ENCODE results near the gene GOLGB1.
"Not testable (repeated sequence)": the region's sequence is repeated elsewhere in the genome, so short reads cannot be mapped to it uniquely, and the experiment has no call there.

GOLGB1 gene

DNA sequence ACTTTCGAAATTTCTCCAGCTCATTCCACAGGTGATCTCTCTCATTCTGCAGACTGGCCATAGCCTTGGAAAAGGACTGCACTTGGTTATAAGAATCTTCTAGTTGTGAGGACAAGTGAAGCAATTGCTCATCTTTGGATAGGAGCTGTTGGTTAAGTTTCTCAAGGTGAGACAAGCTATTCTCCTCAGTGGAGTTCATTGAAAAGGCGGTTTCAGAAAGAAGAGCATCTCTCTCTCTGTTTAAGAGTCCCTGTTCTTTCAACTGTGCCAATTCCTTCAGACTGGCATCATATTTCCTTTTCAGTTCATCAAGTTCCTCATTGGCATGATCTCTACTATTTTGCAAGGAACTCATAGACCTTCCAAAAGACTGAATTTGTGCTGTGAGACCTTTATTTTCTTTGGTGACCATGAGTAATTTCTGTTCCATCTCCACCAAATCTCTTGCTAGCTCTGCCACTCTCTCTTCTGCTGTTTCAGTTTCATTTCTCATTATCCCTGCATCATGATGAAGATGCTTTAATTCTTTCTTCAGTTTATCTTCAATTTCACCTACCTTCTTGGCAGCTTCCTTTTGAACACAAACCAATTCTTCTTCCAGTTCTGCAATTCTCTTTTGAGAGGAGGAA lies 58.6 kb downstream of the GOLGB1 start (continued):
- TF ChIP-seq, protein P1, sequence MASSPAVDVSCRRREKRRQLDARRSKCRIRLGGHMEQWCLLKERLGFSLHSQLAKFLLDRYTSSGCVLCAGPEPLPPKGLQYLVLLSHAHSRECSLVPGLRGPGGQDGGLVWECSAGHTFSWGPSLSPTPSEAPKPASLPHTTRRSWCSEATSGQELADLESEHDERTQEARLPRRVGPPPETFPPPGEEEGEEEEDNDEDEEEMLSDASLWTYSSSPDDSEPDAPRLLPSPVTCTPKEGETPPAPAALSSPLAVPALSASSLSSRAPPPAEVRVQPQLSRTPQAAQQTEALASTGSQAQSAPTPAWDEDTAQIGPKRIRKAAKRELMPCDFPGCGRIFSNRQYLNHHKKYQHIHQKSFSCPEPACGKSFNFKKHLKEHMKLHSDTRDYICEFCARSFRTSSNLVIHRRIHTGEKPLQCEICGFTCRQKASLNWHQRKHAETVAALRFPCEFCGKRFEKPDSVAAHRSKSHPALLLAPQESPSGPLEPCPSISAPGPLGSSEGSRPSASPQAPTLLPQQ (tag by site-specific recombination; IDR thresholded peaks at IDR 0.05): no peak
- TF ChIP-seq GLI2 (tag by site-specific recombination; IDR thresholded peaks at IDR 0.05; ENCODE audit: borderline replicate concordance, low read depth) (no peak), ZNF792 (tag by site-specific recombination; IDR thresholded peaks at IDR 0.05) (no peak)

GRCh38 chr3:121688747-121689146 lies 60.8 kb downstream of the GOLGB1 start:
- peaks cover 14 to 67% of the 10 kb centered on the region in 2 experiments; a peak in 2 of 3 replicates for H3K36me3 ChIP-seq (ENCODE audit: control insufficient read depth in 2 of 2, insufficient read depth in 1 of 2, low read length in 2 of 2)
- POLR2A ChIA-PET; H3K9me3 ChIP-seq (ENCODE audit: control insufficient read depth, insufficient read depth, low read depth, low read length); H3K4me3 ChIP-seq (ENCODE audit: low read depth, low read length); H3K4me1 ChIP-seq (ENCODE audit: control insufficient read depth, insufficient read depth, low read length); CTCF ChIA-PET; H3K27ac ChIP-seq (ENCODE audit: extremely low read depth, low read depth, low read length): not testable (repeated sequence)

GRCh38 chr3:121681792-121682191 lies 67.7 kb downstream of the GOLGB1 start:
- Histone ChIP-seq H3K27ac (ENCODE audit: extremely low read depth, low read depth, low read length) (no peak overlapping the region), H3K36me3 (ENCODE audit: control insufficient read depth in 2 of 2, insufficient read depth in 1 of 2, low read length in 2 of 2) (peaks cover 1 to 70% of the 10 kb centered on the region in 2 experiments), H3K4me1 (ENCODE audit: control insufficient read depth, insufficient read depth, low read length) (no peaks in the 10 kb centered on the region), H3K4me3 (ENCODE audit: low read depth, low read length) (no peak overlapping the region), H3K9me3 (ENCODE audit: control insufficient read depth, insufficient read depth, low read depth, low read length) (no peaks in the 10 kb centered on the region)
- ChIA-PET CTCF (interaction anchor here (0.6 kb wide), 1 partner anchor 126 kb away, joined by 4 read pairs; no protein-coding TSS in a partner anchor), POLR2A (interaction anchor here (0.6 to 0.7 kb wide), 2 partner anchors 107 to 118 kb away, joined by 3 to 5 read pairs; no protein-coding TSS in a partner anchor)
- TF ChIP-seq ZNF10 (tag by site-specific recombination; IDR thresholded peaks at IDR 0.05): no peak
- no peak for TF ChIP-seq ZBTB17 (tag by site-specific recombination; IDR thresholded peaks at IDR 0.05)
- TF ChIP-seq ZNF133 (tag by site-specific recombination; IDR thresholded peaks at IDR 0.05): no peak
- TF ChIP-seq ZSCAN4 (tag by site-specific recombination; IDR thresholded peaks at IDR 0.05): no peak
- no peak for TF ChIP-seq ZNF202 (tag by site-specific recombination; IDR thresholded peaks at IDR 0.05; ENCODE audit: borderline replicate concordance)
- no peak for TF ChIP-seq ZNF184 (tag by site-specific recombination; IDR thresholded peaks at IDR 0.05)
- TF ChIP-seq, protein P2, sequence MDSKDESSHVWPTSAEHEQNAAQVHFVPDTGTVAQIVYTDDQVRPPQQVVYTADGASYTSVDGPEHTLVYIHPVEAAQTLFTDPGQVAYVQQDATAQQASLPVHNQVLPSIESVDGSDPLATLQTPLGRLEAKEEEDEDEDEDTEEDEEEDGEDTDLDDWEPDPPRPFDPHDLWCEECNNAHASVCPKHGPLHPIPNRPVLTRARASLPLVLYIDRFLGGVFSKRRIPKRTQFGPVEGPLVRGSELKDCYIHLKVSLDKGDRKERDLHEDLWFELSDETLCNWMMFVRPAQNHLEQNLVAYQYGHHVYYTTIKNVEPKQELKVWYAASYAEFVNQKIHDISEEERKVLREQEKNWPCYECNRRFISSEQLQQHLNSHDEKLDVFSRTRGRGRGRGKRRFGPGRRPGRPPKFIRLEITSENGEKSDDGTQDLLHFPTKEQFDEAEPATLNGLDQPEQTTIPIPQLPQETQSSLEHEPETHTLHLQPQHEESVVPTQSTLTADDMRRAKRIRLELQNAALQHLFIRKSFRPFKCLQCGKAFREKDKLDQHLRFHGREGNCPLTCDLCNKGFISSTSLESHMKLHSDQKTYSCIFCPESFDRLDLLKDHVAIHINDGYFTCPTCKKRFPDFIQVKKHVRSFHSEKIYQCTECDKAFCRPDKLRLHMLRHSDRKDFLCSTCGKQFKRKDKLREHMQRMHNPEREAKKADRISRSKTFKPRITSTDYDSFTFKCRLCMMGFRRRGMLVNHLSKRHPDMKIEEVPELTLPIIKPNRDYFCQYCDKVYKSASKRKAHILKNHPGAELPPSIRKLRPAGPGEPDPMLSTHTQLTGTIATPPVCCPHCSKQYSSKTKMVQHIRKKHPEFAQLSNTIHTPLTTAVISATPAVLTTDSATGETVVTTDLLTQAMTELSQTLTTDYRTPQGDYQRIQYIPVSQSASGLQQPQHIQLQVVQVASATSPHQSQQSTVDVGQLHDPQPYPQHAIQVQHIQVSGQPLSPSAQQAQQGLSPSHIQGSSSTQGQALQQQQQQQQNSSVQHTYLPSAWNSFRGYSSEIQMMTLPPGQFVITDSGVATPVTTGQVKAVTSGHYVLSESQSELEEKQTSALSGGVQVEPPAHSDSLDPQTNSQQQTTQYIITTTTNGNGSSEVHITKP (tag by site-specific recombination; IDR thresholded peaks at IDR 0.05): no peak
- no peak for TF ChIP-seq ZSCAN23 (tag by site-specific recombination; IDR thresholded peaks at IDR 0.05)
- TF ChIP-seq, protein P3, sequence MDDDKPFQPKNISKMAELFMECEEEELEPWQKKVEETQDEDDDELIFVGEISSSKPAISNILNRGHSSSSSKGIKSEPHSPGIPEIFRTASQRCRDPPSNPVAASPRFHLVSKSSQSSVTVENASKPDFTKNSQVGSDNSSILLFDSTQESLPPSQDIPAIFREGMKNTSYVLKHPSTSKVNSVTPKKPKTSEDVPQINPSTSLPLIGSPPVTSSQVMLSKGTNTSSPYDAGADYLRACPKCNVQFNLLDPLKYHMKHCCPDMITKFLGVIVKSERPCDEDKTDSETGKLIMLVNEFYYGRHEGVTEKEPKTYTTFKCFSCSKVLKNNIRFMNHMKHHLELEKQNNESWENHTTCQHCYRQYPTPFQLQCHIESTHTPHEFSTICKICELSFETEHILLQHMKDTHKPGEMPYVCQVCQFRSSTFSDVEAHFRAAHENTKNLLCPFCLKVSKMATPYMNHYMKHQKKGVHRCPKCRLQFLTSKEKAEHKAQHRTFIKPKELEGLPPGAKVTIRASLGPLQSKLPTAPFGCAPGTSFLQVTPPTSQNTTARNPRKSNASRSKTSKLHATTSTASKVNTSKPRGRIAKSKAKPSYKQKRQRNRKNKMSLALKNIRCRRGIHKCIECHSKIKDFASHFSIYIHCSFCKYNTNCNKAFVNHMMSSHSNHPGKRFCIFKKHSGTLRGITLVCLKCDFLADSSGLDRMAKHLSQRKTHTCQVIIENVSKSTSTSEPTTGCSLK (tag by site-specific recombination; IDR thresholded peaks at IDR 0.05): no peak
- TF ChIP-seq, protein P1 (tag by site-specific recombination; IDR thresholded peaks at IDR 0.05): no peak
- TF ChIP-seq ZNF521 (tag by site-specific recombination; IDR thresholded peaks at IDR 0.05): no peak
- no peak for TF ChIP-seq ZNF114 (tag by site-specific recombination; IDR thresholded peaks at IDR 0.05)
- no peak for TF ChIP-seq ZNF366 (tag by site-specific recombination; conservative IDR thresholded peaks at IDR 0.05)
- TF ChIP-seq ZNF23 (tag by site-specific recombination; IDR thresholded peaks at IDR 0.05; ENCODE audit: borderline replicate concordance): no peak
- no peak for TF ChIP-seq ZNF776 (tag by site-specific recombination; IDR thresholded peaks at IDR 0.05; ENCODE audit: borderline replicate concordance)
- TF ChIP-seq ZNF24 (tag by site-specific recombination; IDR thresholded peaks at IDR 0.05): no peak
- no peak for TF ChIP-seq ZNF837 (tag by site-specific recombination; IDR thresholded peaks at IDR 0.05)
- no peak for TF ChIP-seq ZNF629 (tag by site-specific recombination; IDR thresholded peaks at IDR 0.05)
- TF ChIP-seq ZNF623 (tag by site-specific recombination; IDR thresholded peaks at IDR 0.05): no peak
- no peak for TF ChIP-seq ZNF792 (tag by site-specific recombination; IDR thresholded peaks at IDR 0.05)

Data from HEK293 (cell line).